ENCODE results near the gene CREB5. TPM values are rescaled to one million over a fixed set of nuclear protein-coding genes. Genes with fewer than 3 reads are reported as not detected.

Gene CREB5
- total and polyA plus RNA-seq, 2 experiments from 2014 or later = 2.4 to 4.4 TPM

- Mint-ChIP-seq H3K4me1 (peaks cover 32% of the 10 kb centered on the region), H3K27ac (0 out of 2 replicates have a peak overlapping the region, but pooled peaks have one; percentile 65)
- no peak for DNase-seq (ENCODE audit: low spot score)
Observed at GRCh38 chr7:28818996-28819395, 406.7 kb downstream of the CREB5 start.

More at GRCh38 chr7:28818996-28819395, 406.7 kb downstream of the CREB5 start:
- ATAC-seq = peak; percentile 50; the same call in 2 of the 3 replicates
- Histone ChIP-seq H3K9me2 (ENCODE audit: insufficient read depth) (no peaks in the 10 kb centered on the region), H3K4me2 (no peak overlapping the region), H3K4me3 (no peak overlapping the region), H4K20me1 (replicated peaks; ENCODE audit: insufficient read depth) (no peaks in the 10 kb centered on the region), H3K27ac (ENCODE audit: low read depth) (no peak overlapping the region), H2AFZ (no peak overlapping the region), H3K27me3 (ENCODE audit: insufficient read depth) (no peaks in the 10 kb centered on the region), H3K4me1 (ENCODE audit: insufficient read depth) (peaks cover 30% of the 10 kb centered on the region), H3F3A (replicated peaks; ENCODE audit: low read depth) (no peaks in the 10 kb centered on the region), H3K36me3 (ENCODE audit: insufficient read depth) (no peaks in the 10 kb centered on the region), H3K79me2 (replicated peaks; ENCODE audit: insufficient read depth) (no peaks in the 10 kb centered on the region)
- TF ChIP-seq, protein P1, sequence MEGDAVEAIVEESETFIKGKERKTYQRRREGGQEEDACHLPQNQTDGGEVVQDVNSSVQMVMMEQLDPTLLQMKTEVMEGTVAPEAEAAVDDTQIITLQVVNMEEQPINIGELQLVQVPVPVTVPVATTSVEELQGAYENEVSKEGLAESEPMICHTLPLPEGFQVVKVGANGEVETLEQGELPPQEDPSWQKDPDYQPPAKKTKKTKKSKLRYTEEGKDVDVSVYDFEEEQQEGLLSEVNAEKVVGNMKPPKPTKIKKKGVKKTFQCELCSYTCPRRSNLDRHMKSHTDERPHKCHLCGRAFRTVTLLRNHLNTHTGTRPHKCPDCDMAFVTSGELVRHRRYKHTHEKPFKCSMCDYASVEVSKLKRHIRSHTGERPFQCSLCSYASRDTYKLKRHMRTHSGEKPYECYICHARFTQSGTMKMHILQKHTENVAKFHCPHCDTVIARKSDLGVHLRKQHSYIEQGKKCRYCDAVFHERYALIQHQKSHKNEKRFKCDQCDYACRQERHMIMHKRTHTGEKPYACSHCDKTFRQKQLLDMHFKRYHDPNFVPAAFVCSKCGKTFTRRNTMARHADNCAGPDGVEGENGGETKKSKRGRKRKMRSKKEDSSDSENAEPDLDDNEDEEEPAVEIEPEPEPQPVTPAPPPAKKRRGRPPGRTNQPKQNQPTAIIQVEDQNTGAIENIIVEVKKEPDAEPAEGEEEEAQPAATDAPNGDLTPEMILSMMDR (conservative IDR thresholded peaks at IDR 0.05; ENCODE audit: low read depth in 2 of 2) = no peak
- TF ChIP-seq, protein P2, sequence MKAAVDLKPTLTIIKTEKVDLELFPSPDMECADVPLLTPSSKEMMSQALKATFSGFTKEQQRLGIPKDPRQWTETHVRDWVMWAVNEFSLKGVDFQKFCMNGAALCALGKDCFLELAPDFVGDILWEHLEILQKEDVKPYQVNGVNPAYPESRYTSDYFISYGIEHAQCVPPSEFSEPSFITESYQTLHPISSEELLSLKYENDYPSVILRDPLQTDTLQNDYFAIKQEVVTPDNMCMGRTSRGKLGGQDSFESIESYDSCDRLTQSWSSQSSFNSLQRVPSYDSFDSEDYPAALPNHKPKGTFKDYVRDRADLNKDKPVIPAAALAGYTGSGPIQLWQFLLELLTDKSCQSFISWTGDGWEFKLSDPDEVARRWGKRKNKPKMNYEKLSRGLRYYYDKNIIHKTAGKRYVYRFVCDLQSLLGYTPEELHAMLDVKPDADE (IDR thresholded peaks at IDR 0.05) = no peak
- TF ChIP-seq JUNB (IDR thresholded peaks at IDR 0.05; ENCODE audit: unreplicated experiment) = no peak
- TF ChIP-seq, protein P3, sequence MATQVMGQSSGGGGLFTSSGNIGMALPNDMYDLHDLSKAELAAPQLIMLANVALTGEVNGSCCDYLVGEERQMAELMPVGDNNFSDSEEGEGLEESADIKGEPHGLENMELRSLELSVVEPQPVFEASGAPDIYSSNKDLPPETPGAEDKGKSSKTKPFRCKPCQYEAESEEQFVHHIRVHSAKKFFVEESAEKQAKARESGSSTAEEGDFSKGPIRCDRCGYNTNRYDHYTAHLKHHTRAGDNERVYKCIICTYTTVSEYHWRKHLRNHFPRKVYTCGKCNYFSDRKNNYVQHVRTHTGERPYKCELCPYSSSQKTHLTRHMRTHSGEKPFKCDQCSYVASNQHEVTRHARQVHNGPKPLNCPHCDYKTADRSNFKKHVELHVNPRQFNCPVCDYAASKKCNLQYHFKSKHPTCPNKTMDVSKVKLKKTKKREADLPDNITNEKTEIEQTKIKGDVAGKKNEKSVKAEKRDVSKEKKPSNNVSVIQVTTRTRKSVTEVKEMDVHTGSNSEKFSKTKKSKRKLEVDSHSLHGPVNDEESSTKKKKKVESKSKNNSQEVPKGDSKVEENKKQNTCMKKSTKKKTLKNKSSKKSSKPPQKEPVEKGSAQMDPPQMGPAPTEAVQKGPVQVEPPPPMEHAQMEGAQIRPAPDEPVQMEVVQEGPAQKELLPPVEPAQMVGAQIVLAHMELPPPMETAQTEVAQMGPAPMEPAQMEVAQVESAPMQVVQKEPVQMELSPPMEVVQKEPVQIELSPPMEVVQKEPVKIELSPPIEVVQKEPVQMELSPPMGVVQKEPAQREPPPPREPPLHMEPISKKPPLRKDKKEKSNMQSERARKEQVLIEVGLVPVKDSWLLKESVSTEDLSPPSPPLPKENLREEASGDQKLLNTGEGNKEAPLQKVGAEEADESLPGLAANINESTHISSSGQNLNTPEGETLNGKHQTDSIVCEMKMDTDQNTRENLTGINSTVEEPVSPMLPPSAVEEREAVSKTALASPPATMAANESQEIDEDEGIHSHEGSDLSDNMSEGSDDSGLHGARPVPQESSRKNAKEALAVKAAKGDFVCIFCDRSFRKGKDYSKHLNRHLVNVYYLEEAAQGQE (IDR thresholded peaks at IDR 0.05; ENCODE audit: unreplicated experiment) = no peak
- TF ChIP-seq NANOG (IDR thresholded peaks at IDR 0.05; ENCODE audit: borderline replicate concordance) = no peak
- TF ChIP-seq EZH2 (IDR thresholded peaks at IDR 0.05; ENCODE audit: low read depth, unreplicated experiment) = no peak
- no peak for TF ChIP-seq POLR2AphosphoS5 (IDR thresholded peaks at IDR 0.05; ENCODE audit: low read depth)
- no peak for TF ChIP-seq EZH2phosphoT487 (IDR thresholded peaks at IDR 0.05; ENCODE audit: unreplicated experiment)
- no peak for TF ChIP-seq ZNF462 (CRISPR knock-in tag; IDR thresholded peaks at IDR 0.05)
- TF ChIP-seq CREB1 (CRISPR knock-in tag; IDR thresholded peaks at IDR 0.05; ENCODE audit: low read depth) = no peak
- TF ChIP-seq STAT1 (IDR thresholded peaks at IDR 0.05; ENCODE audit: unreplicated experiment) = no peak
- TF ChIP-seq ZNF331 (CRISPR knock-in tag; IDR thresholded peaks at IDR 0.05; ENCODE audit: low read depth) = no peak
- no peak for TF ChIP-seq ZNF114 (CRISPR knock-in tag; IDR thresholded peaks at IDR 0.05)
- no peak overlapping the region for H3K4me3 Mint-ChIP-seq
- H3K9me3 Mint-ChIP-seq = no peaks in the 10 kb centered on the region
- peaks cover 2% of the 10 kb centered on the region for H3K27me3 Mint-ChIP-seq (ENCODE audit: insufficient read depth, low read depth, poor library complexity)
- no peaks in the 10 kb centered on the region for H3K36me3 Mint-ChIP-seq (ENCODE audit: low read depth)
